Prostate gland (tissue), 2 donors: ENCODE measurements around the gene ENPP6.

ENCODE experiments used
- CTCF ChIP-seq, 4 experiments: fragments of 200-600 bp in 2 of 4; fragments of 450-650 bp in 2 of 4; sonication (generic) in 2 of 4; IDR thresholded peaks; 1 replicate in 3 of 4; 2 replicates in 1 of 4; pipeline ENCODE4 v1.5.1; 2016 to 2019; ENCODE audit warnings: antibody characterized with exemption in 4 of 4, mild to moderate bottlenecking in 2 of 4, moderate library complexity in 2 of 4
- POLR2A ChIP-seq: fragments of 450-650 bp; IDR thresholded peaks from one replicate; pipeline ENCODE4 v1.6.1; 2016; ENCODE audit warnings: antibody characterized with exemption, mild to moderate bottlenecking
- POLR2AphosphoS5 ChIP-seq: sonication (generic); formaldehyde crosslinking; IDR thresholded peaks from one replicate; pipeline ENCODE4 v1.6.1; 2017; ENCODE audit warnings: antibody characterized with exemption

GRCh38 chr4:184231573-184231972, 13.9 kb upstream of the ENPP6 start:
- TF ChIP-seq CTCF (IDR thresholded peaks at IDR 0.05) (no peak), POLR2AphosphoS5 (no peak), POLR2A (no peak)
